Activated T-cell treated with anti-CD3 and anti-CD28 coated beads, Interleukin-2, amount 50 U/mL, for 1 hour (primary cell): ENCODE results near the gene ATP6V1G3.
"Not testable (repeated sequence)": the region's sequence is repeated elsewhere in the genome, so short reads cannot be mapped to it uniquely, and the experiment has no call there.

ENCODE experiments used
- DNase-seq: peaks from one replicate; pipeline ENCODE4 v3.0.0-alpha.2; 2020

The ATP6V1G3 gene

DNA sequence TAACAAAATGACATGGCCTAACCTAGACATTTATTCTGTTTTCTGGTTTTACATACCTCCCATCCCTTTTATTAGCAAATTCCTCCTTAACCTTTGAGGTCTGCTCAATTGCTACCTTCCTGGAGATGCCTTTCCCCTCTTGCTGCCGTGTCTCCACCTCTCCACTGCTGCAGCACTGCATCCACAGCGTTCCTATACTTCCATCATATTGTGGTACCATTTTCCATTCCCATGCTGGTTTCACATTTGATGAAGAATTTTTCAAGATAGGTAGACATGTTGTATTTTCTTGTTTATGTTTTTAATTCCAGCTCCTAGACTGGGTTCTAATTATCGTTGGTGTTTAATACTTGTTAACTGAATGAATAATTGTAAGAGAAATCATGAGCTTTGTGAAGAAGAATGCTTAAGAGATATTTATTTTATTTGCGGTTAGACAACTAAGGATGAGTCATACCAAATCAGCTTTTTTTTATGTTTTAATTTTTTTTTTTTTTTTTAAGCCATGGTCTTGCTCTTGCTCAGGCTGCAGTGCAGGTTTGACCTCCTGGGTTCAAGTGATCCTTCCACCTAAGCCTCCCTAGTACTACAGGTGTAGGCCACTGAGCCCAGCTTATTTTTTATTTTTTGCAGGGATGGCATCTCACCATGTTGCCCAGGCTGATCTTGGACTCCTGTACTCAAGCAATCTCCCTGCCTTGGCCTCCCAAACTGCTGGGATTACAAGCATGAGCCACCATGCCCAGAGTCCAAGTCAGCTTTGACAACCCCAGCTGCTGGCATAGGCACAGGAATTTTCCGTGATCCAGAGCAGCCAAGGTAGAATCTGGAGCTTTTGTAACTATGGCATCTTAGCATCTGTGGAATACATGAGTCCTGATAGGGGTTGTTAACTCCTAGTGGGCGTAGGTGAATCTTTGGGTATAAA is 44.0 kb downstream of the ATP6V1G3 start:
- no peak for DNase-seq

DNA sequence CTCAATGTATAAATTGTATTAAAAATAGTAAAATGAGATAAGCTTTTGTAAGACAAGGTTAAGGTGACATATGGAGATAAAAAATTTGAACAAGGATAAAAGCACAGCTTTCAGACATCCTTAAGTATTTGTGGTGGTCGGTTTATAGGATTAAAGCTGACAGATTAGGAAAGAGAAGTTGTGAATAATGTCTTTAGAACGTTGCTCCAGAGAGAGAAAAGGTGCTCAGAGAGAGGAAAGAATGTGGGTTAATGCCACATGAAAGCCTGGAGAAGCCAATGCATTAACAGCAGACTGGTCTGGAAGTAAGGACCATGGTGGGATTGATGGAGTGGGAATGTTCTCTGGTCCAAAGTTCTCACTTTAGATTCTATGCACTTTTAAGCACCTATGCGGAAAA is 44.8 kb downstream of the ATP6V1G3 start:
- no peak for DNase-seq

DNA sequence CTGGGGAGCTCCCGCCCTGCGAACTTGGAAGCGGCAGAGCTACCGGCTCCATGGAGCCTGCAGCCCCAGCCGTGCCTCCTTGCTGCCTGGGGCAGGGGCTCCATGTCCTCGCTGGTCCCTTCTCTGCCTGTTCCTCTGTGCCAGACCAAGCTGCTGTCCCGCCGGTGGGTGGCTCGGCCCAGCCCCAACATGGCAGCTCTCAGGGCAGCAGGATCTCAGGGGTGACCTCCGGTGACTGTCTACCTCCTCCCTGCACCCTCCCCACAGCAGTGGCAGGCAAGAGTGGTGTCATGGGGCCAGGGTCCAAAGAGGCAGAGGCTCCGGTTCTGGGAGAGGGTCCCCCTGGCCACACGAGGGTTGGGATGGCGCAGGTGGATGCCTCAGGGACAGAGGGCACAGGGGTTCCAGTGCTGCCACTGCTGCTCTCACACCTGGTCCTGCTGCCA is 45.8 kb downstream of the ATP6V1G3 start:
- no peak for DNase-seq

- no peak for DNase-seq
Measured at GRCh38 chr1:198494139-198494538, 46.3 kb downstream of the ATP6V1G3 start.

DNA sequence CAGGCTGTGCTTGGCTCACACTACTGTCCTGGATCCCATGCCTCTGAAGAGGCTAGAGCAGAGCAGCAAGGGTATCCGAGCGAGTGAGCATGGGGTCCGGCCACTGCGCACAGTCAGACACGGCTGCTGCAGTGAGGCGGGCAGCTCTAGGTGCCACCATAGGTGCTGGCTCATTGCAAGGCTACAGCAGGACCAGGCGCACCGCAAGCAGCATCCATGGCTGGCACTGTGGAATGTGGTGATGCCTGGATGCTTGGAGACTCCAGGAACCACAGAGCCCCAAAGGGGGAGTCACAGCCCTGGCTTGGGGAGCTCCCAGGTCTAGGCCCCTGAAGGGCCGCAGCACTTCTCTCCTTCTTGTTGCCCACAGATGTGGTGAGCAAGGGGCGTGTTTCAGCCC is 47.2 kb downstream of the ATP6V1G3 start:
- DNase-seq, result no peak

- DNase-seq, result no peak
Measured at GRCh38 chr1:198492872-198493271, 47.6 kb downstream of the ATP6V1G3 start.

- DNase-seq, result no peak
Measured at GRCh38 chr1:198491596-198491995, 48.9 kb downstream of the ATP6V1G3 start.

DNA sequence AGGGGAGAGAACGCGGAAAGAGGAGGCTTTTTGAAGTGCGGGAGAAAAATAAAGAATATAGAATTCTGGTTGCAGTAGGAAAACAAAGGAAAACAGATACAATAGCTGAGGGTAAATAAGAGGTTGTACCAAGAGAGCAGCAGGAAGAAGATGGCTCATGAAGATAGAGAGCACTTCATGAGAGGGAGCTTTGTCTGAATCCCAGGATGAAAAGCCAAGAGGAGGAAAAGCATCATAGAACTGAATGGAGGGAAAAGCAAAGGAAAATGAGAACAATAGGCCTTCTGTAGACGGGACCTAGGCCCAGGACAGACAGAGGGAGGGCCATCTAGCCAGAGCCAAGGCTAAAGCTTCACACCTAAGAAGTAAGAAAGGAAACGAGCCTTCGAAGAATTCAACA is 49.5 kb downstream of the ATP6V1G3 start:
- no peak for DNase-seq

DNA sequence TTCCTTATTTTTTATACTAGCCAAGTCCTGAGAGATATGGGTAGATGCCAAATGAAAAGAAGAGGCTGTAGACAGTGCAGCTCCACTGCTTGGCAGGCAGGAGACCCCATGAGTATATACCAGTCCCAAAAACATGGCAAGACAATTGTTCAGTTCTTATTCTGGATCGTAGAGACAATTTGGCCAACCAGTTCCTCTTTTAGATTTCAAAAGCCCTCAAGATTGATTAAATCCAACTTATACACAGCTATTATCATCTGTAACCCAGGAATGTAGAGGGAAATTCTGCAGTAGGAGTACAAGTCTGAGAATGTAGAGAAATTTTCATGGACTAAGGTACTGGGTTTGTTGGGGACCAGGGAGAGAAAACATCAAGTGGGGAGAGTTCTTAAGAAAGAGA is 50.3 kb downstream of the ATP6V1G3 start:
- DNase-seq, result no peak

- DNase-seq, result no peak
Measured at GRCh38 chr1:198486903-198487302, 53.6 kb downstream of the ATP6V1G3 start.

DNA sequence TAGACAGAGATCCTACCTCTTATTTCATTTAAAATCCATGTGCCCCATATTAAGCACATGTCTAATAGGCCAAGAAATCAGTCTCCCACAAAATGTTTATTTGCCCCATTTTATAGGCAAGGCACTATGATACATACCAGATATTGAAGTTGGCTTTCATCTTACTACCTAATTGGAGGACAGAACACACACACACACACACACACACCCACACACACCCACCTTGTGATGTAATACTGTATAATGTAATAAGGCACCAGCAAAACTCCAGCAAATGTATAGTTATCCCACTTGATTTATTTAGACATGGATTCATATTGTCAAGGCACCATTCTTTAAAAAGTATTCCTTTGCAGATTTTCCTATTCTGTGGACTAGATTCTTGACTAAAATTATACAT is 56.8 kb downstream of the ATP6V1G3 start:
- DNase-seq, result no peak

- DNase-seq, result no peak
Measured at GRCh38 chr1:198483006-198483405, 57.5 kb downstream of the ATP6V1G3 start.

GRCh38 chr1:198481661-198482060 is 58.8 kb downstream of the ATP6V1G3 start:
- DNase-seq, result no peak

GRCh38 chr1:198480876-198481275 is 59.6 kb downstream of the ATP6V1G3 start:
- no peak for DNase-seq

DNA sequence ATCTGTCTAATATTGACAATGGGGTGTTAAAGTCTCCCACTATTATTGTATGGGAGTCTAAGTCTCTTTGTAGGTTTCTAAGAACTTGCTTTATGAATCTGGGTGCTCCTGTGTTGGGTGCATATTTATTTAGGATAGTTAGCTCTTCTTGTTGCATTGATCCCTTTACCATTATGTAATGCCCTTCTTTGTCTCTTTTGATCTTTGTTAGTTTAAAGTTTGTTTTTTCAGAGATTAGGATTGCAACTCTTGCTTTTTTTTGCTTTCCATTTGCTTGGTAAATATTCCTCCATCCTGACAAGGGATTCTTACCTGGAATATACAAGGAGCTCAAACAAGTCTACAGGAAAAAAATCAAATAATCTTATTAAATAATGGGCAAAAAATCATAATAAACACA is 63.1 kb downstream of the ATP6V1G3 start:
- not testable (repeated sequence) for DNase-seq
